Stomach (tissue), 9 donors: ENCODE data around the gene MAFB. TPM values are rescaled to one million over a fixed set of nuclear protein-coding genes. Genes with fewer than 3 reads are reported as not detected.

ENCODE experiments used
- DNase-seq, 2 donors: peaks; one replicate each; pipeline versions ENCODE4 v3.0.0 to v3.0.0-alpha.2; 2013 to 2019
- H3K27ac ChIP-seq, 5 donors: fragments of 200-600 bp in 4 of 5; sonication (generic) in 4 of 5; one replicate each; pipeline ENCODE4 v1.5.1; 2013 to 2019; ENCODE audit warnings: mild to moderate bottlenecking in 1 of 5, moderate library complexity in 1 of 5
- H3K27me3 ChIP-seq, 3 donors: fragments of 200-600 bp; sonication (generic); one replicate each; pipeline ENCODE4 v1.5.1; 2017 to 2019; ENCODE audit warnings: mixed run types in 1 of 3
- H3K36me3 ChIP-seq, 4 donors: fragments of 200-600 bp; sonication (generic); 1 replicate in 3 of 4; 2 replicates in 1 of 4; pipeline ENCODE4 v1.5.1; 2016 to 2019
- H3K4me1 ChIP-seq, 4 donors: fragments of 200-600 bp; sonication (generic); one replicate each; pipeline ENCODE4 v1.5.1; 2016 to 2019
- H3K4me3 ChIP-seq, 4 donors: fragments of 200-600 bp; sonication (generic) in 3 of 4; one replicate each; pipeline ENCODE4 v1.5.1; 2016 to 2019; ENCODE audit warnings: mild to moderate bottlenecking in 1 of 4
- H3K9me3 ChIP-seq, 4 donors: fragments of 200-600 bp; sonication (generic); one replicate each; pipeline ENCODE4 v1.5.1; 2016 to 2019
- CTCF ChIP-seq, 7 experiments: fragments of 450-650 bp in 4 of 7; fragments of 200-600 bp in 3 of 7; sonication (generic) in 3 of 7; IDR thresholded peaks; one replicate each; pipeline ENCODE4 v1.5.1; 2016 to 2019; ENCODE audit warnings: antibody characterized with exemption in 7 of 7, control low read depth in 2 of 7, mild to moderate bottlenecking in 1 of 7
- EP300 ChIP-seq: sonication (generic); formaldehyde crosslinking; IDR thresholded peaks from one replicate; pipeline ENCODE4 v1.6.1; 2017; ENCODE audit warnings: antibody characterized with exemption
- POLR2A ChIP-seq, 4 donors: fragments of 450-650 bp; IDR thresholded peaks; one replicate each; pipeline ENCODE4 v1.6.1; 2016; ENCODE audit warnings: antibody characterized with exemption in 4 of 4, control low read depth in 2 of 4, mild to moderate bottlenecking in 1 of 4, moderate library complexity in 1 of 4
- POLR2AphosphoS5 ChIP-seq, 3 donors: sonication (generic); formaldehyde crosslinking; IDR thresholded peaks; one replicate each; pipeline ENCODE4 v1.6.1; 2016; ENCODE audit warnings: antibody characterized with exemption in 3 of 3
- WGBS, 5 donors: extraction: QIAGEN DNeasy Blood & Tissue Kit in 3 of 5; methylation state at CpG; one replicate each; pipeline versions ENCODE4 v1.1.5 to v1.1.7; 2013 to 2018; 5-methylcytosine and 5-hydroxymethylcytosine counted together
- intact Hi-C: fragments of 100-400 bp; cut with DNase I; formaldehyde crosslinking; loops from one replicate; pipeline ENCODE4 v1.15.1; 2023; ENCODE audit warnings: low total_unique reads
- polyA plus RNA-seq, 3 donors: library from polyadenylated mRNA; stranded (reverse); fragments of 200-250 nt; gene quantifications; one replicate each; pipeline ENCODE4 v1.2.3, GENCODE V29; 2013
- total RNA-seq, 5 donors: library from RNA; depleted of rRNA; stranded (reverse); fragments of >200 nt; gene quantifications; one replicate each; pipeline versions ENCODE4 v1.1.0 to v1.2.3, GENCODE V29; 2014 to 2016
- donor health status: healthy with polysubstance abuse.
- donor health status: Bipolar disorder and iron deficiency.
- donor health status: healthy.

Gene MAFB
- total and polyA plus RNA-seq, 8 donors = 4.5 to 34.4 (median 8.5) TPM

GRCh38 chr20:40637176-40637575 lies 51.9 kb downstream of the MAFB start:
- DNase-seq = no peak
- 79 to 97% (median 88%) methylated on average over 3 of the region's 3 CpGs for WGBS, 5 donors
- Histone ChIP-seq H3K4me1 (no peaks in the 10 kb centered on the region), H3K9me3 (no peaks in the 10 kb centered on the region), H3K27me3 (no peaks in the 10 kb centered on the region), H3K4me3 (no peak overlapping the region), H3K36me3 (no peaks in the 10 kb centered on the region), H3K27ac (no peak overlapping the region)
- intact Hi-C loops = no loop called here
- TF ChIP-seq POLR2AphosphoS5 (IDR thresholded peaks at IDR 0.05) (no peak), CTCF (IDR thresholded peaks at IDR 0.05) (no peak), POLR2A (IDR thresholded peaks at IDR 0.05) (no peak), EP300 (no peak)

DNA sequence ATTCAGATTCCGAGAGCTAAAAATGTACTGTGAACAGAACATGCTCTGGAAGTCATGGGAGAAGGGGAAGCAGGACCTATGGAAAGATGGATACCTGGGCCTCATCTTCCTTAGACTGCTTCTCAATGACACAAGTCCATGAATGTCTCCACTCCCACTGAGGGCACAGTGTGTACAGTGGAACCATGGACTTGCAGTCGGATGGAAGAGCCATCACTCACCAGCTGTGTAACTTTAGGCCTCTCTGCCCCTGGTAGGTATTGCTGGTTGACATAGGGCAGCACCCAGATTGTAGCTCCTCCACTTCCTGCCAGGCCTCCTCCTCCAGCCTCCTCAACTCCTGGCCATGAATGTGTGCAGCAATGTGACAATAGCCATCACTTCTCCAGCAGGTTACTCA lies 52.5 kb downstream of the MAFB start:
- Histone ChIP-seq H3K36me3 (no peaks in the 10 kb centered on the region), H3K27ac (no peak overlapping the region), H3K27me3 (no peaks in the 10 kb centered on the region), H3K4me3 (no peak overlapping the region), H3K4me1 (no peaks in the 10 kb centered on the region), H3K9me3 (no peaks in the 10 kb centered on the region)
- WGBS, 5 donors = 92 to 97% (median 93%) methylated on average over 2 of the region's 2 CpGs
- intact Hi-C loops = no loop called here
- no peak for DNase-seq
- no peak for TF ChIP-seq EP300
- no peak for TF ChIP-seq CTCF (IDR thresholded peaks at IDR 0.05)
- no peak for TF ChIP-seq POLR2AphosphoS5 (IDR thresholded peaks at IDR 0.05)
- TF ChIP-seq POLR2A (IDR thresholded peaks at IDR 0.05) = no peak

DNA sequence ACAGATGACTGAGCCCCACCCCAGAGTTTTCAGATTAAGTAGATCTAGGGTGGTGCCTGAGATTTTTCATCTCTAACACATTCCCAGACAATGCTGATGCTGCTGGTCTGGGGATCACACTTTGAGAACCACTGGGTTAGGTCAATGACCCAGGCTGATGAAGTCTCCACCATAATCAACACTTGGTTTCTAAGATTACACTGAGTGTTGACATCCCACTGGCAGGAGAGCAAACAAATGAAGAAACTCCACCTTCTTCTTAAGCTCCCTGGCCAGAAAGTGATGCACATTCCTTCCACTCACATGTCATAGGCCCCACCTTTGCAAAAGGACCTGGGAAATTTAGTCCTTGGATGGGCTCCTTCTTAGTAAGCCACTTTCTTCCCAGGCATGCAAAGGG lies 53.1 kb downstream of the MAFB start:
- no peaks in the 10 kb centered on the region for H3K36me3 ChIP-seq
- no peak for DNase-seq
- intact Hi-C loops = no loop called here

More for the DNA sequence above, 53.1 kb downstream of the MAFB start:
- no peak for TF ChIP-seq POLR2A (IDR thresholded peaks at IDR 0.05)
- TF ChIP-seq POLR2AphosphoS5 (IDR thresholded peaks at IDR 0.05) = no peak
- TF ChIP-seq CTCF (IDR thresholded peaks at IDR 0.05) = no peak
- TF ChIP-seq EP300 = no peak
- H3K27me3 ChIP-seq = no peaks in the 10 kb centered on the region
- no peak overlapping the region for H3K27ac ChIP-seq
- H3K4me3 ChIP-seq = no peak overlapping the region
- H3K4me1 ChIP-seq = no peaks in the 10 kb centered on the region
- no peaks in the 10 kb centered on the region for H3K9me3 ChIP-seq
